K562 treated with DMSO at 1 percent for 48 hours (cell line): ENCODE data around the gene KRTAP10-7. TPM values are rescaled to one million over a fixed set of nuclear protein-coding genes. Genes with fewer than 3 reads are reported as not detected.

ENCODE experiments used
- total RNA-seq: library from RNA; unstranded; fragments of 300-600 nt; gene quantifications from 2 replicates; pipeline ENCODE4 v1.2.3, GENCODE V29; 2022; ENCODE audit warnings: low replicate concordance; ENCODE audit errors: extremely low read depth

Gene KRTAP10-7, protein sequence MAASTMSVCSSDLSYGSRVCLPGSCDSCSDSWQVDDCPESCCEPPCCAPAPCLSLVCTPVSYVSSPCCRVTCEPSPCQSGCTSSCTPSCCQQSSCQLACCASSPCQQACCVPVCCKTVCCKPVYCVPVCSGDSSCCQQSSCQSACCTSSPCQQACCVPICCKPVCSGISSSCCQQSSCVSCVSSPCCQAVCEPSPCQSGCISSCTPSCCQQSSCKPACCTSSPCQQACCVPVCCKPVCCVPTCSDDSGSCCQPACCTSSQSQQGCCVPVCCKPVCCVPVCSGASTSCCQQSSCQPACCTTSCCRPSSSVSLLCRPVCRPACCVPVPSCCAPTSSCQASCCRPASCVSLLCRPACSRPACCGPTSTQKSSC
- not detected in 2 replicates for total RNA-seq

DNA sequence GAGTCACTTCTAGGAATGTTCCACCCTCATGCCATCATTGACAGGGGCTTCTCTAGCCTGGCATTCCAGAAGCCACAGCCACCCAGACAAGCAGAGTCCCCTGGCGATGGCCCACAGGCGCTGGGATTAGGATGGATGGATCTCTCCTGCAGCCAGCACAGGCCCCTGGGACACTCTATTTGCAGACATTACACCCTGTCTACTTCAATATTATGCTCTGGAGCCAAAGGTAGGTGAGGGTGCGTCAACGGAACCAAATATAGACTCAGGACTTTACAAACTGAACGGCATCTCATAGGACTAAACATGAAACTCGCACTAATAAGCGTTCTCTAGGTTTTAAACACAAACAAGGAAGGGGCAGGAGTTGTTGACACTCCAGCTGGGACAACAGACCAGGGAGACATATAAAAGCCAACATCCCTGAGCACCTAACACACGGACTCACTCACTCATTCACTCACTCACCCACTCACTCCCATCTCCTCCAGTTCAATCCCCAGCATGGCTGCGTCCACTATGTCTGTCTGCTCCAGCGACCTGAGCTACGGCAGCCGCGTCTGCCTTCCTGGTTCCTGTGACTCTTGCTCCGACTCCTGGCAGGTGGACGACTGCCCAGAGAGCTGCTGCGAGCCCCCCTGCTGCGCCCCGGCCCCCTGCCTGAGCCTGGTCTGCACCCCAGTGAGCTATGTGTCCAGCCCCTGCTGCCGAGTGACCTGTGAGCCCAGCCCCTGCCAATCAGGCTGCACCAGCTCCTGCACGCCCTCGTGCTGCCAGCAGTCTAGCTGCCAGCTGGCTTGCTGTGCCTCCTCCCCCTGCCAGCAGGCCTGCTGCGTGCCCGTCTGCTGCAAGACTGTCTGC lies at the start of gene KRTAP10-7:
KRTAP10-7 (plus strand) TSS at position 480 of the 861 bp plus-strand sequence; CDS start at position 505, 25 bp downstream.

DNA sequence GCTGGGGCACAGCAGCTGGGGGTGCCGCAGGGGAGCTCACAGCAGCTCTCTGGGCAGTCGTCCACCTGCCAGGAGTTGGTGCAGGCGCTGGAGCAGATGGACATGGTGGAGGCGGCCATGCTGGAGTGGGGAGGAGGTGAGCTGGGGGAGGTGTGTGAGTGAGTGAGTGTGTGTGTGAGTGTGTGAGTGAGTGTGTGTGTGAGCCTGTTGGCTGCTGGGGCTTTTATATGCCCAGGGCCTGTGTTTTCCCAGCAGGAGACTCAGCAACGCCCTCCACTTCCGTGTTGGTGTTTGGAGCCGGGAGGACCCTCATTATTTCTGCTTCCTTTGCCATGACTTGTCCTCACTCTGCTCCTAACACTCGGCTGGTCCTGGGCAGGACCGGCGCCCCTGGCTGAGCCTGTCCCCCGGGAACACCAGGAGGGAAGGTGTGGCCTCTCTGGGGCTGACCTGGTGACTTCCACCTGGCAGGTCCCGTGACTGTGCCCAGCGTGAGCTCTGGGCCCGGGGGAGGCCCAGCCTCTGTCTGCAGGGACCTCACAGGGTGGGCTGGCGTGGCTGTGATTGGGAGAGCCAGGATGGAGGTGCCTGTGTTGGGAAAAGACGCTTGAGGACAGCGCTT lies 48.9 kb upstream of the KRTAP10-7 start, which contains the start of gene KRTAP10-2:
KRTAP10-2 (minus strand) TSS at position 166 of the 622 bp plus-strand sequence; CDS start at position 119, 47 bp downstream.

DNA sequence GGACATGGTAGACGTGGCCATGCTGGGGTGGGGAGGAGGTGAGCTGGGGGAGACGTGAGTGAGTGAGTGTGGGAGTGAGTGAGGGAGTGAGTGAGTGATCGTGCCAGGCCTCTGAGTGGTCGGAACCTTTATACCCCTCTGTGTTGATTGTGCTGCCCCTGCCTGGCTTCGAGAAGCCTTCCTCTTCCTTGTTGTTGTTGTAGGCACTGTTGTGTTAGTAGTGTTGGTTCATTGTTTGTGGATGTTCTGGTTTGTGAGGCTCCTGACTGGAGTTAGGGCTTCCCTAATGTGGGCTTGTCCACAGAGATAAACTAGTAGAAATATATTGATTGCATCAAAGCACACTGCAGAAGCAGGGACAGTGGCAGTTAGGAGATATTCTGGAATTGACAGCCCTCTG lies 41.7 kb upstream of the KRTAP10-7 start, which contains the start of gene KRTAP10-3:
KRTAP10-3 (minus strand) TSS at position 101 of the 400 bp plus-strand sequence; CDS start at position 21, 80 bp downstream.

DNA sequence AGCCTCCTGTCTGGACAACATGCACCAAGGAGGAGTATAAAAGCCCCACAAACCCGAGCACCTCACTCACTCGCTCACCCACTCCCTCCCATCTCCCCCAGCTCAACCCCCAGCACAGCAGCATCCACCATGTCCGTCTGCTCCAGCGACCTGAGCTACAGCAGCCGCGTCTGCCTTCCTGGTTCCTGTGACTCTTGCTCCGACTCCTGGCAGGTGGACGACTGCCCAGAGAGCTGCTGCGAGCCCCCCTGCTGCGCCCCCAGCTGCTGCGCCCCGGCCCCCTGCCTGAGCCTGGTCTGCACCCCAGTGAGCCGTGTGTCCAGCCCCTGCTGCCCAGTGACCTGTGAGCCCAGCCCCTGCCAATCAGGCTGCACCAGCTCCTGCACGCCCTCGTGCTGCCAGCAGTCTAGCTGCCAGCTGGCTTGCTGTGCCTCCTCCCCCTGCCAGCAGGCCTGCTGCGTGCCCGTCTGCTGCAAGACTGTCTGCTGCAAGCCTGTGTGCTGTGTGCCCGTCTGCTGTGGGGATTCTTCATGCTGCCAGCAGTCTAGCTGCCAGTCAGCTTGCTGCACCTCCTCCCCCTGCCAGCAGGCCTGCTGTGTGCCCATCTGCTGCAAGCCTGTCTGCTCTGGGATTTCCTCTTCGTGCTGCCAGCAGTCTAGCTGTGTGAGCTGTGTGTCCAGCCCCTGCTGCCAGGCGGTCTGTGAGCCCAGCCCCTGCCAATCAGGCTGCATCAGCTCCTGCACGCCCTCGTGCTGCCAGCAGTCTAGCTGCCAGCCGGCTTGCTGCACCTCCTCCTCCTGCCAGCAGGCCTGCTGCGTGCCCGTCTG lies 26.6 kb upstream of the KRTAP10-7 start, which contains the start of gene KRTAP10-4:
KRTAP10-4 (plus strand) TSS at position 100 of the 827 bp plus-strand sequence; CDS start at position 130, 30 bp downstream.

DNA sequence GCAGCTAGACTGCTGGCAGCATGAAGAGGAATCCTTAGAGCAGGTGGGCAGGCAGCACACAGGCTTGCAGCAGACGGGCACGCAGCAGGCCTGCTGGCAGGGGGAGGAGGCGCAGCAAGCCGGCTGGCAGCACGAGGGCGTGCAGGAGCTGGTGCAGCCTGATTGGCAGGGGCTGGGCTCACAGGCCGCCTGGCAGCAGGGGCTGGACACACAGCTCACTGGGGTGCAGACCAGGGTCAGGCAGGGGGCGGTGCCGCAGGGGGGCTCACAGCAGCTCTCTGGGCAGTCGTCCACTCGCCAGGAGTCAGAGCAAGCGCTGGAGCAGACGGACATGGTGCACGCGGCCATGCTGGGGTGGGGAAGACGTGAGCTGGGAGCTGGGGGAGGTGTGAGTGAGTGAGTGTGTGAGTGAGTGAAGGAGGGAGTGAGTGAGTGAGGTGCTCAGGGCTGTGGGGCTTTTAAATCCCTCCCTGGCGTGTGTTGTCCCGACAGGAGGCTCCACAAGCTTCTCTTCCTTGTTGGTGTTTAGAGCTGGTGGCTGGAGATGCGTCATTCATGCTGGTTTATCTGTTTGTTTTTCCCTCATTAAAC lies 20.1 kb upstream of the KRTAP10-7 start, which contains the start of gene KRTAP10-5:
KRTAP10-5 (minus strand) TSS at position 374 of the 591 bp plus-strand sequence; CDS start at position 348, 26 bp downstream.

DNA sequence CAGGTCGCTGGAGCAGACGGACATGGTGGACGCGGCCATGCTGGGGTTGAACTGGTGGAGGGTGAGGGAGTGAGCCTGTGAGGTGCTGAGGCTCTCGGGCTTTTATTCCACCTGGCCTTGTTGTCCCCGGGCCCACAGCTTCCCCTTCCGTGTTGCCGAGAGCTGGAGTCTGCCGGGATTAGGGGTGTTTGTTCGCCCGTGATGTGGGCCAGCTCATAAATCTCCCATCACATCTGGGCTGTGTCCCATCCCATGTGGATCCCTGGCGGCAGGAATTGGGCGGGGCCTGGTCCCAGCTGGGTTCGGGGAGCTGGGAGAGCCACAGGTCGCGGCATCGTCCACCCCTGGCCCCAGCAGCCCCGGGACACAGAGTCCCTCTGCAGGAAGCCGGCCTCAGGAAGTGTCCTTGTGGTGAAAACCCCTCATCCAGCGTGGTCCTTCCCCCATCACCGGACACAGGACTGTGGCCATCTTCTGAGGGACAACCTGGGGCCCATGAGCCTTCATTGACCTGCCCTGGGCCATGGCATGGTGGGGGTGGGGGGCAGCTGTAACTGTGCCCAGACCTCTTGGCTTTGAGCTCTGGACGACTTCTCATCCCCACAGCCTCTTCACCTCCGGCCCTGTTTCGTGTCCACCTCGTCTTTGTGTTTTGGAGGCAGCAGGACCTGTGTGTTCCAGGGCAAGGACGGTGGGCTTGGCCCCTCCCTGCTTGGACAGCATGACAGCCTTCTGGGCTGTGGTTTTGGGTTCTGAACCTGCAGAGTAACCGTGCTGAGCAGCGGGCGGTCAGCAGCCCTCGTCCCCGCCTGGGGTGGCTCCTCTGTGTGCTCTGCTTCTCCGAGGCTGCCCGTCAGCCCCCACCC lies 7.7 kb upstream of the KRTAP10-7 start, which contains the start of gene KRTAP10-6:
KRTAP10-6 (minus strand) TSS at position 60 of the 866 bp plus-strand sequence; CDS start at position 39, 21 bp downstream.

DNA sequence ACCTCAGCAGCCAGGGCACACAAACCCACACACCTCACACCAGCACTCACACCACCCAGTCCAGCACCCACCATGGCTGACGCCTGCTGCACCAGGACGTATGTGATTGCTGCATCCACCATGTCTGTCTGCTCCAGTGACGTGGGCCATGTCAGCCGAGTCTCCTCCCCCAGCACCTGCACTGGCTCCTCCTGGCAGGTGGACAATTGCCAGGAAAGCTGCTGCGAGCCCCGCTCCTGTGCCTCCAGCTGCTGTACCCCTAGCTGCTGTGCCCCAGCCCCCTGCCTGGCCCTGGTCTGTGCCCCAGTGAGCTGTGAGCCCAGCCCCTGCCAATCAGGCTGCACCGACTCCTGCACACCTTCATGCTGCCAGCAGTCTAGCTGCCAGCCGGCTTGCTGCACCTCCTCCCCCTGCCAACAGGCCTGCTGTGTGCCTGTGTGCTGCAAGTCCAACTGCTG lies 11.7 kb downstream of the KRTAP10-7 start, which contains the start of gene KRTAP10-8:
KRTAP10-8 (plus strand) TSS at position 51 of the 458 bp plus-strand sequence; CDS start at position 73, 22 bp downstream.

DNA sequence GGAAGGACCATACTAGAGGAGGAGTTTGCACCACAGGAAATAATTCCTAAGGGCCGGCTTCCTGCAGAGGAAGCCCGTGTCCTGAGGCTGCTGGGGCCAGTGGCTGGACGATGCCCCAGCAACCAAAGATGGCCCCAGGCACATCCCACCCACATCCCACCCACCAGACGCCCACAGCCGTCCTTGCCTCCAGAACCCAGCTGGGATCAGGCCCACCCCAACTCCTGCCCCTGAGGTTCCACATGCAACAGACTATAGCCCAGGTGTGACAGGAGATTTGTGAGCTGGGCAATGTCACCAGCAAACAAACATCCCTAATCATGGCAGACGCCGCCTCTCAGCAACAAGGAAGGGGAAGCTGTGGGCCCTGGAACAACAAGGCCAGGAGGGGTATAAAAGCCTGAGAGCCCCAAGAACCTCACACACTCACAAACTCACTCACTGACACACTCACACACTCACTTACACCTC lies 26.3 kb downstream of the KRTAP10-7 start, which contains the start of gene KRTAP10-9:
KRTAP10-9 (plus strand) TSS at position 421 of the 471 bp plus-strand sequence. CDS start 79 bp downstream, outside the sequence.

DNA sequence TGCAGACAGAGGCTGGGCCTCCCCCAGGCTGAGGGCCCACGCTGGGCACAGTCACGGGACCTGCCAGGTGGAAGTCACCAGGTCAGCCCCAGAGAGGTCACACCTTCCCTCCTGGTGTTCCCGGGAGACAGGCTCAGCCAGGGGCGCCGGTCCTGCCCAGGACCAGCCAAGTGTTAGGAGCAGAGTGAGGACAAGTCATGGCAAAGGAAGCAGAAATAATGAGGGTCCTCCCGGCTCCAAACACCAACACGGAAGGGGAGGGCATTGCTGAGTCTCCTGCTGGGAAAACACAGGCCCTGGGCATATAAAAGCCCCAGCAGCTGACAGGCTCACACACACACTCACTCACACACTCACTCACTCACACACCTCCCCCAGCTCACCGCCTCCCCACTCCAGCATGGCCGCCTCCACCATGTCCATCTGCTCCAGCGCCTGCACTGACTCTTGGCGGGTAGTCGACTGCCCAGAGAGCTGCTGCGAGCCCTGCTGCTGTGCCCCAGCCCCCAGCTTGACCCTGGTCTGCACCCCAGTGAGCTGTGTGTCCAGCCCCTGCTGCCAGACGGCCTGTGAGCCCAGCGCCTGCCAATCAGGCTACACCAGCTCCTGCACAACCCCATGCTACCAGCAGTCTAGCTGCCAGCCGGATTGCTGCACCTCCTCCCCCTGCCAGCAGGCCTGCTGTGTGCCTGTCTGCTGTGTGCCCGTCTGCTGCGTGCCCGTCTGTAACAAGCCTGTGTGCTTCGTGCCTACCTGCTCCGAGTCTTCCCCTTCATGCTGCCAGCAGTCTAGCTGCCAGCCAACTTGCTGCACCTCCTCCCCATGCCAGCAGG lies 36.8 kb downstream of the KRTAP10-7 start, which contains the start of gene KRTAP10-10:
KRTAP10-10 (plus strand) TSS at position 339 of the 833 bp plus-strand sequence; CDS start at position 401, 62 bp downstream.

DNA sequence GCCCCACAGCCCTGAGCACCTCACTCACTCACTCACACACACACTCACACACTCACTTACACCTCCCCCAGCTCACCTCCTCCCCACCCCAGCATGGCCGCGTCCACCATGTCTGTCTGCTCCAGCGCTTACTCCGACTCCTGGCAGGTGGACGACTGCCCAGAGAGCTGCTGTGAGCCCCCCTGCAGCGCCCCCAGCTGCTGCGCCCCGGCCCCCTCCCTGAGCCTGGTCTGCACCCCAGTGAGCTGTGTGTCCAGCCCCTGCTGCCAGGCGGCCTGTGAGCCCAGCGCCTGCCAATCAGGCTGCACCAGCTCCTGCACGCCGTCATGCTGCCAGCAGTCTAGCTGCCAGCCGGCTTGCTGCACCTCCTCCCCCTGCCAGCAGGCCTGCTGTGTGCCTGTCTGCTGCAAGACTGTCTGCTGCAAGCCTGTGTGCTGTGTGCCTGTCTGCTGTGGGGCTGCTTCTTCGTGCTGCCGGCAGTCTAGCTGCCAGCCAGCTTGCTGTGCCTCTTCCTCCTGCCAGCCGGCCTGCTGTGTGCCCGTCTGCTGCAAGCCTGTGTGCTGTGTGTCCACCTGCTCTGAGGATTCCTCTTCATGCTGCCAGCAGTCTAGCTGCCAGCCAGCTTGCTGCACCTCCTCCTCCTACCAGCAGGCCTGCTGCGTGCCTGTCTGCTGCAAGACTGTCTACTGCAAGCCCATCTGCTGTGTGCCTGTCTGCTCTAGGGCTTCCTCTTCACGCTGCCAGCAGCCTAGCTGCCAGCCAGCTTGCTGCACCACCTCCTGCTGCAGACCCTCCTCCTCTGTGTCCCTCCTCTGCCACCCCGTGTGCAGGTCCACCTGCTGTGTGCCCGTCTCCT lies 46.2 kb downstream of the KRTAP10-7 start, which contains the start of gene KRTAP10-11:
KRTAP10-11 (plus strand) TSS at position 49 of the 856 bp plus-strand sequence; CDS start at position 94, 45 bp downstream.

Other genes with a start within 250 kb of the KRTAP10-7 start
- not detected in 2 replicates for gene TRPM2, start 247.0 kb upstream of the KRTAP10-7 start, total RNA-seq
- gene LRRC3, start 145.1 kb upstream of the KRTAP10-7 start, total RNA-seq: not detected in 2 replicates
- not detected in 2 replicates for gene KRTAP10-1, start 60.4 kb upstream of the KRTAP10-7 start, total RNA-seq
- gene KRTAP10-2, start 49.1 kb upstream of the KRTAP10-7 start, total RNA-seq: not detected in 2 replicates
- not detected in 2 replicates for gene KRTAP10-3, start 41.8 kb upstream of the KRTAP10-7 start, total RNA-seq
- not detected in 2 replicates for gene KRTAP10-4, start 26.9 kb upstream of the KRTAP10-7 start, total RNA-seq
- gene KRTAP10-5, start 20.0 kb upstream of the KRTAP10-7 start, total RNA-seq: not detected in 2 replicates
- gene KRTAP10-6, start 8.1 kb upstream of the KRTAP10-7 start, total RNA-seq: not detected in 2 replicates
- not detected in 2 replicates for gene KRTAP10-8, start 11.5 kb downstream of the KRTAP10-7 start, total RNA-seq
- not detected in 2 replicates for gene KRTAP10-9, start 26.5 kb downstream of the KRTAP10-7 start, total RNA-seq
- not detected in 2 replicates for gene KRTAP10-10, start 36.8 kb downstream of the KRTAP10-7 start, total RNA-seq
- gene KRTAP10-11, start 45.8 kb downstream of the KRTAP10-7 start, total RNA-seq: not detected in 2 replicates
- gene KRTAP12-4, start 54.1 kb downstream of the KRTAP10-7 start, total RNA-seq: not detected in 2 replicates
- gene KRTAP12-3, start 57.3 kb downstream of the KRTAP10-7 start, total RNA-seq: not detected in 2 replicates
- not detected in 2 replicates for gene KRTAP12-2, start 66.3 kb downstream of the KRTAP10-7 start, total RNA-seq
- not detected in 2 replicates for gene KRTAP12-1, start 81.6 kb downstream of the KRTAP10-7 start, total RNA-seq
- not detected in 2 replicates for gene KRTAP10-12, start 96.6 kb downstream of the KRTAP10-7 start, total RNA-seq
- gene TSPEAR, start 111.0 kb downstream of the KRTAP10-7 start, total RNA-seq: not detected in 2 replicates
- 245 TPM in 1 of 2 replicates, not detected in the other for gene UBE2G2, start 201.2 kb downstream of the KRTAP10-7 start, total RNA-seq
- not detected in 2 replicates for gene SUMO3, start 217.5 kb downstream of the KRTAP10-7 start, total RNA-seq